ENCODE measurements around the gene THSD7A.

Gene THSD7A

DNA sequence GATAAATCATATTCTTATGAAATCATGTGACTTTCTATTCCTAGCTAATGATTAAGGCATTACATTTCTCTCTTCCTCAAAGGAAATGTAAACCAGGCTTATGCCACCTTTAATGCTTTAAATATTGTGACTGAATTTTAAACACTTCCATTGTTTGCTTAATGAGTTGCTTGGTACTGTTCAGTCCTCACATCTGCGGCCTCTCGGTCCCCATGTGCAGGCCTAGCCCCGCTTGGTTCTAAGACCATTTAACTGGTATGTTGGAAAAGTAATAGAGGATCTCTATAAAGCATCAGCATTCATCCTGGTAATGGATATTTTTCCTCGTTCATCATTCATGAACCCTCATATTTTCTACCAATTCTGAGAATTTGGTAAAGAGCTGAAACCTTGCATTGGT, 27.4 kb downstream of the THSD7A start:
- no peak overlapping the region for H3K4me3 ChIP-seq (ENCODE audit: low read depth, low read length)
- TF ChIP-seq, protein P1, sequence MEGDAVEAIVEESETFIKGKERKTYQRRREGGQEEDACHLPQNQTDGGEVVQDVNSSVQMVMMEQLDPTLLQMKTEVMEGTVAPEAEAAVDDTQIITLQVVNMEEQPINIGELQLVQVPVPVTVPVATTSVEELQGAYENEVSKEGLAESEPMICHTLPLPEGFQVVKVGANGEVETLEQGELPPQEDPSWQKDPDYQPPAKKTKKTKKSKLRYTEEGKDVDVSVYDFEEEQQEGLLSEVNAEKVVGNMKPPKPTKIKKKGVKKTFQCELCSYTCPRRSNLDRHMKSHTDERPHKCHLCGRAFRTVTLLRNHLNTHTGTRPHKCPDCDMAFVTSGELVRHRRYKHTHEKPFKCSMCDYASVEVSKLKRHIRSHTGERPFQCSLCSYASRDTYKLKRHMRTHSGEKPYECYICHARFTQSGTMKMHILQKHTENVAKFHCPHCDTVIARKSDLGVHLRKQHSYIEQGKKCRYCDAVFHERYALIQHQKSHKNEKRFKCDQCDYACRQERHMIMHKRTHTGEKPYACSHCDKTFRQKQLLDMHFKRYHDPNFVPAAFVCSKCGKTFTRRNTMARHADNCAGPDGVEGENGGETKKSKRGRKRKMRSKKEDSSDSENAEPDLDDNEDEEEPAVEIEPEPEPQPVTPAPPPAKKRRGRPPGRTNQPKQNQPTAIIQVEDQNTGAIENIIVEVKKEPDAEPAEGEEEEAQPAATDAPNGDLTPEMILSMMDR (IDR thresholded peaks at IDR 0.05; ENCODE audit: low read depth, low read length): no peak
- H3K27me3 ChIP-seq (ENCODE audit: insufficient read depth, low read depth, severe bottlenecking): no peaks in the 10 kb centered on the region
- DNase-seq: no peak
- no peaks in the 10 kb centered on the region for H3K36me3 ChIP-seq
- H3K9me3 ChIP-seq (ENCODE audit: severe bottlenecking): no peaks in the 10 kb centered on the region
- no peak overlapping the region for H3K27ac ChIP-seq

DNA sequence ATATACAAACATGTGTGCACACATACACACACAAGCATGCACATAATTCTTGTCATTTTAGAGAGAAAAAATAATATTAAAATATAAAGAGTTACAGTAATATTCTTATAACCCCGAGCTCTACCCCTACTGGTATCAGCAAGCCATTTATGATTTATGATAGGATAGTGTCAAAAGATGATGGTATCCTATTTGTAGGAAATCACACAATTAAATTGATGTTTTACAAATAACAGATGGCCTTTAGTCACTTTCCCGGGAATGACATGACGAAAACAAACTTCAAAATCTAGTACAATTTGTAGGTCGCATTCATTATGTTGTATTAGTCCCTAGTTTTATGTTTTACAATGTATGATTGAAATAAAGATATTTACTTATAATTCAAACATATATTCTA, 36.8 kb downstream of the THSD7A start:
- Histone ChIP-seq H3K27ac (no peak overlapping the region), H3K36me3 (no peaks in the 10 kb centered on the region), H3K9me3 (ENCODE audit: severe bottlenecking) (no peaks in the 10 kb centered on the region), H3K4me3 (ENCODE audit: low read depth, low read length) (no peak overlapping the region), H3K27me3 (ENCODE audit: insufficient read depth, low read depth, severe bottlenecking) (no peaks in the 10 kb centered on the region)
- TF ChIP-seq, protein P1 (IDR thresholded peaks at IDR 0.05; ENCODE audit: low read depth, low read length): no peak
- DNase-seq: no peak

DNA sequence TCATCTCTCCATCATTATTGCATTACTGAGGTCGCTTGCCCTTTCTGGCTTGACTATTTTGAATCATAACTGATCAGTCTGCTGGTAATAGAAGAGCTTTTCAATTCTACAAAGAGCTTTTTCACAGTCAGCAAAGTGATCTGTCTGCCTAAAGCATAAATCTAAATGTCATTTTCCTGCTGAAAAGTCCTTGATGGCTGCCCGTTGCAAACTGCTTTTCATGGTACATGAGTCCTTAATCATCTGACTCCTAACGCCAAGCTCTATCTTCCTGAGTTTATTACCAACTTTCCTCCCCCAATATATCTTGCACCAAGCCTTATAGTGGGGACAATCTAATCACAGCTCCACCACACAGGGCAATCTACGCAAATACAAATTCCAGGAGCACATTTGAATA, 39.8 kb downstream of the THSD7A start:
- H3K4me3 ChIP-seq (ENCODE audit: low read depth, low read length): no peak overlapping the region
- no peak for DNase-seq
- H3K27me3 ChIP-seq (ENCODE audit: insufficient read depth, low read depth, severe bottlenecking): no peaks in the 10 kb centered on the region
- TF ChIP-seq, protein P1 (IDR thresholded peaks at IDR 0.05; ENCODE audit: low read depth, low read length): no peak
- H3K9me3 ChIP-seq (ENCODE audit: severe bottlenecking): no peaks in the 10 kb centered on the region
- H3K36me3 ChIP-seq: no peaks in the 10 kb centered on the region
- H3K27ac ChIP-seq: no peak overlapping the region

DNA sequence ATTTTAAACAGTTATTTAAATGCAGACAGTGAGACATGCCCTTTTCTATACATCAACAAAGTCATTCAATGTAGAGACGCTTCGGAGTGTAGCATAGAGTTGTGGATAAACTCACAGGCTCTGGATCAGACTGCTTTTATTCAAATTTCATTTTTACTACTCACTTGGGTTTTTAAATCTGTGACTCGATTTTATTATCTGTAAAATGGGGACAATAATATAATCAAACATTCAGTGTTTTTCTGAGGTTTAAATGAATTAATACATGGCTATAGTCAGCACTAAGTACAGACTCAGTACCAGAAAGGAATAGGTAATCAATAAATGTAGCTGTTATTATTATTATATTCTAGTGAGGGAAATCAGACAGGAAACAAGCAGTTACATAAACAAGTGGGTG, 43.4 kb downstream of the THSD7A start:
- Histone ChIP-seq H3K36me3 (no peaks in the 10 kb centered on the region), H3K27me3 (ENCODE audit: insufficient read depth, low read depth, severe bottlenecking) (no peaks in the 10 kb centered on the region), H3K27ac (no peak overlapping the region), H3K4me3 (ENCODE audit: low read depth, low read length) (no peak overlapping the region), H3K9me3 (ENCODE audit: severe bottlenecking) (no peaks in the 10 kb centered on the region)
- no peak for DNase-seq
- TF ChIP-seq, protein P1 (IDR thresholded peaks at IDR 0.05; ENCODE audit: low read depth, low read length): no peak

DNA sequence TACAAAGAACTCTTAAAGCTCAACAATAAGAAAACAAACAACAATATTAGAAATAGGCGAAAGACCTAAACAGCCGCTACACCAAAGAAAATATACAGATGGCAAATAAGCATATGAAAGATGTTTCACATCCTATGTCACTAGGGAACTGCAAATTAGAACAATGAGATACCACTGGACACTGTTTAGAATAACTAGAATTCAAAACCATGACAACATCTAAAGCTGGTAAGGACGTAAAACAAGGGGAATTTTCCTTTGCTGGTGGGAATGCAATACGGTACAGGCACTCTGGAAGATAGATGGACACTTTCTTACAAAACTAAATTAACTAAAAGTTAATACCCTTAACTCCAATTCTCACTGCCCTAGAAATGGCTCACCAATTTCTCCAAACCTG, 44.5 kb downstream of the THSD7A start:
- DNase-seq: no peak
- Histone ChIP-seq H3K27me3 (ENCODE audit: insufficient read depth, low read depth, severe bottlenecking) (no peaks in the 10 kb centered on the region), H3K9me3 (ENCODE audit: severe bottlenecking) (no peaks in the 10 kb centered on the region), H3K27ac (no peak overlapping the region), H3K36me3 (no peaks in the 10 kb centered on the region), H3K4me3 (ENCODE audit: low read depth, low read length) (no peak overlapping the region)
- TF ChIP-seq, protein P1 (IDR thresholded peaks at IDR 0.05; ENCODE audit: low read depth, low read length): no peak

DNA sequence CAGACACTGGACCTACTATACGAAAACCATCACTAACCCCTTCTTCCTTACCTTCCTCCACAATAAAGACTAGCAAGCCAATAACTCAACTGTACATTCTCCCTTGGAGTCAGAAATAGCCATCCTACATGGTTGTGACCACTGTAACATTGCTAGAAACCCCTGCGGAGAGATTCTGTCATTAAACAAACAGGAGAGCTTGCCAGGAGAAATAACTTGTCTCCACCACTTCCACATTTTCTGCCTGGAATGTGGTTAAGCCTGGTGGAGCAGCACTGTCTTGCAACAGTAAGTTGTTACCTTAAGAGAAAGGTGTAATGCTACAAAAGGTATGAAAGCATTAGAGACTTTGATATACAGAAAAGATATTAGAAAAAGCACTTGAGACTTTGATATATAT, 45.8 kb downstream of the THSD7A start:
- H3K27ac ChIP-seq: no peak overlapping the region

More for the DNA sequence above, 45.8 kb downstream of the THSD7A start:
- TF ChIP-seq, protein P1 (IDR thresholded peaks at IDR 0.05; ENCODE audit: low read depth, low read length): no peak
- no peaks in the 10 kb centered on the region for H3K36me3 ChIP-seq
- H3K9me3 ChIP-seq (ENCODE audit: severe bottlenecking): no peaks in the 10 kb centered on the region
- DNase-seq: no peak
- H3K27me3 ChIP-seq (ENCODE audit: insufficient read depth, low read depth, severe bottlenecking): no peaks in the 10 kb centered on the region
- H3K4me3 ChIP-seq (ENCODE audit: low read depth, low read length): no peak overlapping the region

Data from WERI-Rb-1 (cell line).